Skeletal muscle satellite cell (primary cell): ENCODE measurements around the gene BEGAIN. TPM values are rescaled to one million over a fixed set of nuclear protein-coding genes. Genes with fewer than 3 reads are reported as not detected.

ENCODE experiments used
- H3K27me3 ChIP-seq: 2 replicates; pipeline ENCODE4 v1.7.0; 2013; ENCODE audit warnings: low read length; ENCODE audit not compliant: control insufficient read depth, insufficient read depth
- H3K36me3 ChIP-seq: 2 replicates; pipeline ENCODE4 v1.7.0; 2013; ENCODE audit warnings: mild to moderate bottlenecking, control low read depth, low read length; ENCODE audit not compliant: insufficient read depth
- H3K4me1 ChIP-seq: 2 replicates; pipeline ENCODE4 v1.7.0; 2013; ENCODE audit warnings: low read length; ENCODE audit not compliant: control insufficient read depth, insufficient read depth
- H3K4me2 ChIP-seq: 2 replicates; pipeline ENCODE4 v1.7.0; 2013; ENCODE audit warnings: mild to moderate bottlenecking, low read length
- H3K4me3 ChIP-seq: 2 replicates; pipeline ENCODE4 v1.7.0; 2013; ENCODE audit warnings: low read length
- H3K9ac ChIP-seq: 2 replicates; pipeline ENCODE4 v1.7.0; 2013; ENCODE audit warnings: mild to moderate bottlenecking, low read depth, low read length, moderate library complexity
- H3K9me3 ChIP-seq: replicated peaks from 2 replicates; pipeline ENCODE4 v1.7.0; 2013; ENCODE audit warnings: mild to moderate bottlenecking, control low read depth, low read length
- total RNA-seq: library from RNA; depleted of rRNA; stranded (reverse); fragments of >200 nt; gene quantifications from 2 replicates; pipeline ENCODE4 v1.2.3, GENCODE V29; 2012; rRNA removed

Gene BEGAIN, protein sequence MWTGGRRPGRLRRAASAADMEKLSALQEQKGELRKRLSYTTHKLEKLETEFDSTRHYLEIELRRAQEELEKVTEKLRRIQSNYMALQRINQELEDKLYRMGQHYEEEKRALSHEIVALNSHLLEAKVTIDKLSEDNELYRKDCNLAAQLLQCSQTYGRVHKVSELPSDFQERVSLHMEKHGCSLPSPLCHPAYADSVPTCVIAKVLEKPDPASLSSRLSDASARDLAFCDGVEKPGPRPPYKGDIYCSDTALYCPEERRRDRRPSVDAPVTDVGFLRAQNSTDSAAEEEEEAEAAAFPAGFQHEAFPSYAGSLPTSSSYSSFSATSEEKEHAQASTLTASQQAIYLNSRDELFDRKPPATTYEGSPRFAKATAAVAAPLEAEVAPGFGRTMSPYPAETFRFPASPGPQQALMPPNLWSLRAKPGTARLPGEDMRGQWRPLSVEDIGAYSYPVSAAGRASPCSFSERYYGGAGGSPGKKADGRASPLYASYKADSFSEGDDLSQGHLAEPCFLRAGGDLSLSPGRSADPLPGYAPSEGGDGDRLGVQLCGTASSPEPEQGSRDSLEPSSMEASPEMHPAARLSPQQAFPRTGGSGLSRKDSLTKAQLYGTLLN
- 1.7 and 2.0 TPM in 2 replicates for total RNA-seq

DNA sequence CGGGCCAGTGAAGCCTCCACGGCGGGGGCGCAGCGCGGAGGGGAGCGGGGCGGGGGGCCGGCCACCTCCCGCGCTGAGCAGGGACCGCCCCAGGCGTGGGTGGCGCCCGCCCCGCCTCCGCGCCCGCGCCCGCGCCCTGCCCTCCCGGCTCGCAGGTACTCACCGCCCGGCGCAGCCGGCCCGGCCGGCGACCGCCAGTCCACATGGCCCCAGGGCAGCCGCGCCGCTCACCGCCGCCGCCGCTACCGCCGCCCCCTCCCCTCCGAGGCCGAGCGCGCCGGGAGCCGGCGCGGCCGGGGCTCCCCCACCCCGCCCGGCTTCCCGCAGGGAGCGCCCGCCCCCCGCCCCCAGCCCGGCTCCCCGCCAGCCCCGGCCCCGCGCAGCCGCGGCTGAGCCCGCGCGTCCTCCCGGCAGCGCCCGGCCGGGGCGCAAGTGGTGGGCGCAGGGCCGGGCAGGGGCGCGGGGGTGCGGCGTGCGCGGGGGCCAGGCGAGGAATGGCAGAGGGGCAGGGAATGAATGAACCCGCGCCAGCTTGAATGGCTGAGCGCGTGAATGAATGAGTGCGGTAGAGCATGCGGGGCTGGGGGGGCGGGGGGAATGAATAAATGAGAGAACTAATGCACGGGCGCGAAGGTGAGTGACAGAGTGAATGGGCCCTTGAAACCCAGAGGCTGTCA lies at the start of gene BEGAIN:
TSS of gene BEGAIN (minus strand) at position 332 of the 677 bp plus-strand sequence. CDS start at position 205, 127 bp downstream.
- Histone ChIP-seq H3K27me3 (peaks cover 50% of the 10 kb centered on the region), H3K36me3 (no peaks in the 10 kb centered on the region), H3K4me2 (peak within 1 kb of the TSS; percentile 86), H3K9ac (peak within 1 kb of the TSS; percentile 36), H3K9me3 (no peaks in the 10 kb centered on the region), H3K4me1 (peaks cover 6% of the 10 kb centered on the region), H3K4me3 (peak within 1 kb of the TSS; percentile 66)

DNA sequence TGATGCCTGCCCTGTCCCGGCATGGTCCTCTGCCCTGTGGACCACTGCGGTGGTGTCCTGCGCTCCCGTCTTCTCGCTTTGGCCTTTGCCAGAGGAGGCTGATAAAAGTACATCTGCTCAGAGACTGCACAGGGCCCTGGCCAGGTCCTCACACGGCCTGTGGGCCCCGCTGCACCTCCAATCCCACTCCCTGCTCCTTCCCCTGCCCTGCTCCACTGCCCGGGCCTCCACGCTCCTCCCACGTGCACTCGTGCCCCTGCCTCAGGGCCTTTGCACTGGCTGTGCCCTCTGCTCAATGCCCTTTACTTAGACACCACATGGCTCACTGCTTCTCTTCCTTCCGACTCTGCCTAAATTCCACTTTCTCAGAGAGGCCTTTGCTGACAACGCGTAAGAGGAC lies 49.3 kb upstream of the BEGAIN start:
- peaks cover 26% of the 10 kb centered on the region for H3K27me3 ChIP-seq
- H3K36me3 ChIP-seq, result no peaks in the 10 kb centered on the region
- no peak overlapping the region for H3K4me3 ChIP-seq
- no peaks in the 10 kb centered on the region for H3K4me1 ChIP-seq
- no peak overlapping the region for H3K4me2 ChIP-seq
- H3K9ac ChIP-seq, result no peak overlapping the region
- no peaks in the 10 kb centered on the region for H3K9me3 ChIP-seq

DNA sequence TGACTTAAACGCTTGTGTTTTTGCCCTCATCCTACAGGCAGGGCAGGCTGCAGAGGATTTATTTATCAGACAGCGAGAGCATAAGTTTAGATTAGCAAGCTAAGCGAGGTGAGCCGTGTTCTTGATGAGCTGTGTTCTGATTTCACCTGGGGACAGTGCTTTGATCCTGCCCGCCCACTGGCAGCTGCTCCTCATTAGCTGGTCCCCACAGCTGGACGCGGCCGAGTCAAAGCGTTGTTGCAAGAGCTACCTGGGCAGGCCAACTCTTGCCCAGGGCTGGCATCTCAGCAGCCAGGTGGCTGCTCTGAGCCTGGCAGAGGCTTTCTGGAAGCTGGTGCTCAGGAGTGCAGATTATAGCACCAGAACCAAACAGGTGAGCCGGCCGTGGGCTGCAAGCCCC lies 46.8 kb upstream of the BEGAIN start:
- Histone ChIP-seq H3K36me3 (no peaks in the 10 kb centered on the region), H3K9ac (no peak overlapping the region), H3K4me3 (no peak overlapping the region), H3K4me1 (no peaks in the 10 kb centered on the region), H3K4me2 (no peak overlapping the region), H3K27me3 (peaks cover 42% of the 10 kb centered on the region), H3K9me3 (no peaks in the 10 kb centered on the region)

DNA sequence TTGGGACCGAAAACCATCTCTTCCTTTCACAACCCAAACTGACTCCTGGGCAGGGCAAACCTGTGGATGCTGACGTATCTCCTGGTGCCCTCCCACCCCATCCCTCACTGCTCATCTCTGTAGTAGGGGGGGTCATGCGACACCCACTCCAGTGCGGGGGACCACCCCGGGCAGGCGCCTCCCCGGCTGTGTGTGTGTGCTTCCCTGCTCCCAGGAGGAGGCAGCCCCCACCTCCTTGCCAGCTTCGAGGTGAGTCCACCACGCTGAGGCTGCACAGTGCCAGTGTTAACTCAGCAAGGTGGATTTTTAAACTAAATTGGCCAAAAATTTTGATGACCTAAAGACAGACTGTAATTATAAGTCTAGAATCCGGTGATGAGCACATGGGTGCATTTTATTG lies 46.2 kb upstream of the BEGAIN start:
- Histone ChIP-seq H3K27me3 (peaks cover 47% of the 10 kb centered on the region), H3K4me2 (no peak overlapping the region), H3K36me3 (no peaks in the 10 kb centered on the region), H3K4me3 (no peak overlapping the region), H3K9me3 (no peaks in the 10 kb centered on the region), H3K4me1 (no peaks in the 10 kb centered on the region), H3K9ac (no peak overlapping the region)

DNA sequence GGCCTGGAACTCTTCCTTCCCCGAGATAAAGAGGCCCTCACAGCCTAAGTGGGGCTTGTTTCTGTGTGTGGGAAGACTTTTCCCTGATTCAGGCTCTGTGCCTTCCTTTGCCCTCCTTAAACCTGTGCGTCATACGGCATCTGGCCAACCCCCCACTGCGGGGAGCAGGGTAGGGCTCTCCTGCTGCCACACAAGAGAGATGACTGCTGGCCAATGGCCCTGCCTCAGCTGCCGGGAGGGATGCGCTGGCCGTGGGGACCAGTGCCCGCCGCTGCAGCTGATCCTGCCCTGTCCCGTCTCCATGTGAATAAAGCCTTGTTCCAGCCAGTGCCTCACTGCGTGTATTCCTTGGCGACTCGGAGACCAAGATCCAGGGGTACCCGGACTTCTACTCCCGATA lies 42.5 kb upstream of the BEGAIN start:
- no peaks in the 10 kb centered on the region for H3K9me3 ChIP-seq
- H3K36me3 ChIP-seq, result no peaks in the 10 kb centered on the region
- H3K4me3 ChIP-seq, result no peak overlapping the region
- H3K4me1 ChIP-seq, result no peaks in the 10 kb centered on the region
- H3K27me3 ChIP-seq, result peaks cover 66% of the 10 kb centered on the region
- no peak overlapping the region for H3K4me2 ChIP-seq
- H3K9ac ChIP-seq, result no peak overlapping the region

DNA sequence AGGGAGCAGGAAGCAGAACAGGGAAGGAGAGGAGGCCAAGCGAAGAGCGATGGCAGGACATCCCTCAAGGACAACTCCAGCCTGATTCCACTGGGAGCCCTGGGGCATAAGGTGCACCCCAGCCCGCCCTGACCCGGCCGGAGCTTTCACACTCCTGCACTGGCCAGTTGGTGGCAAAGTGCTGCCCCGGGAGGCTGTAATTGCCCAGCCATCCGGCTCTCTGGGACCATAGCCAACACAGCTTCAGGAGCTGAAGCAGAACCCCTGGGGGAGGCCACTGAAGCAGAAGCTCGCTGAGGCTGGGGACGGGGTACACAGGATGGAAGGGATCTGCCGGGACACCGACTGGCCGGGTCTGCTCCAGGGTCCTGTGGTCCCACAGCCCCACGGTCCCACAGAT lies 41.9 kb upstream of the BEGAIN start:
- peaks cover 66% of the 10 kb centered on the region for H3K27me3 ChIP-seq
- no peaks in the 10 kb centered on the region for H3K4me1 ChIP-seq
- no peaks in the 10 kb centered on the region for H3K9me3 ChIP-seq
- H3K9ac ChIP-seq, result no peak overlapping the region
- H3K4me2 ChIP-seq, result no peak overlapping the region
- no peak overlapping the region for H3K4me3 ChIP-seq
- H3K36me3 ChIP-seq, result no peaks in the 10 kb centered on the region

DNA sequence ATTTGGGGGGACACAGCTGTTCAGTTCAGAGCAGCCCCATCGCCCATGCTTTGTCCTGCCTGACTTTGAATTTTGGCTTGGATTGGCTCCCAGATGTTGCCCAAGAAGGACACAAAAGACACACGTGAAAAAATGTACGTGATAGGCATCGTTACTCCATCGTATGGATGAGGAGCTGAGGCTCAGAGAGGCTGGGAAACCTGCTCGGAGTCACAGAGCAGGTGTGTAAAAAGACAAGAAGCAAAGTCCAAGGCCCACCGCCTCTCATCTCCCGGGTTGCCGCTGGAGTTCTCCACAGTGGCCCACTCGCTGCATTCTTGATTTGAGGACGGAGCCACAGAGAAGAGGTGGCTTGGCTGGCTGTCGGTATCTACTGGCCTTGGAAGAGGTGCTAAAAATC lies 41.0 kb upstream of the BEGAIN start:
- H3K27me3 ChIP-seq, result peaks cover 66% of the 10 kb centered on the region
- no peak overlapping the region for H3K9ac ChIP-seq
- no peaks in the 10 kb centered on the region for H3K36me3 ChIP-seq
- no peaks in the 10 kb centered on the region for H3K9me3 ChIP-seq
- no peak overlapping the region for H3K4me3 ChIP-seq
- no peak overlapping the region for H3K4me2 ChIP-seq
- H3K4me1 ChIP-seq, result no peaks in the 10 kb centered on the region

DNA sequence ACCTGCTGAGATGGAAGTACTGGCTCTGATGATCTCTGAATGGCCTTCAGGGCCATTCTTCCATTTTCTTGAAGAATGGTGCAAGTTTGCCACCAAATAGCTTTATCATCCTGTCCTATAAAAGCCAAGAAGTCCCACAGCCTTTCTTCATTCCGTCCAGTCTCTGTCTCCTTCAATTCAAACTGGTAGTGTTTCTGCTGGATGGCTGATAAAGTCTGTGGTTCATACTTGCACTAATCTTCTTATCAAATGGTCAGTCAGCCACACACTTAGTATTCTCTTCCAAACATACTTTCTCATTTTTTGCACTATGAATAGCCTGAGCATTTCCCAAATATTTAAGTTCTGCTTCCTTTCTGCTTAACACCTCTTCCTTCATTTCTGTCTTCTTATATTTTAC lies 39.4 kb upstream of the BEGAIN start:
- no peaks in the 10 kb centered on the region for H3K36me3 ChIP-seq
- H3K9ac ChIP-seq, result no peak overlapping the region
- H3K4me2 ChIP-seq, result no peak overlapping the region
- H3K4me1 ChIP-seq, result no peaks in the 10 kb centered on the region
- no peak overlapping the region for H3K4me3 ChIP-seq
- no peaks in the 10 kb centered on the region for H3K9me3 ChIP-seq
- H3K27me3 ChIP-seq, result peaks cover 68% of the 10 kb centered on the region

DNA sequence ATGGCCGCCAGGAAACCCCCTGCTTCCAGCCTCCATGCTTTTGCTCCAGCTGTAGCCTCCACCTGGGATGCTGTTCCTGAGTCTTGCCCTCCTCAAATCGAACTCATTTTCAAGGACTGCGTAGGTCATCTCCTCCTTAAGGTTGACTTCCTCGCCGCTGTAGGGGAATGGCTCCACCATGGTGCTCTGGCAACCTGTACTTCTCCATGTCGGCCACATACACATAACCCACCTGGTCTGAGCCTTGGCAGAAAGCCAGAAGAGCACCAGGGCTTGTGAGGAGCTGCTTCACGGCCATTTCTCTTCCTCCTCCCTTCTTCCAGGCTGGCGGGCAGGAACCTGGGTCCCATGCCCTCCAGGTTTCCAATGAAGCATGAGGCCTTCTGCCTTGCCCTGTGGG lies 36.7 kb upstream of the BEGAIN start:
- Histone ChIP-seq H3K9ac (no peak overlapping the region), H3K27me3 (peaks cover 71% of the 10 kb centered on the region), H3K4me1 (no peaks in the 10 kb centered on the region), H3K4me3 (no peak overlapping the region), H3K4me2 (no peak overlapping the region), H3K9me3 (no peaks in the 10 kb centered on the region), H3K36me3 (no peaks in the 10 kb centered on the region)

DNA sequence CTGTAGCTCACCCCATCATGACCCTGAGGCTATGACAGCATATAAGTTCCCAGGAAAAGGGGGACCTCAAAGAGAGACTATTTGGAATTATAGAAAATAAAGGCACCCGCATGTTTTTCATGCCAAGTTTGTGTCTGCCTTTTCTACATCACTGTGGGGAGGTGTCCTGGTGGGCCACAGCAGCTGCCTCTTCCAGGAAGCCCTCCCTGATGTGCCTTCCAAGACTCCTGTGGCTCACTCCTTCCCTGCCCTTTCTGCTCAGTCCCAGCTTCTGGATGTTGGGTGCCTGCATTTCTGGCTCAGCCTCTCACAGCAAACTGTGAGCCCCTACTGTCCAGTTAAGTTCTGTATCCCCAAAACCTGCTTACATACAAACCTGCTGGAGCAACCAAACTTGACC lies 36.3 kb upstream of the BEGAIN start:
- no peaks in the 10 kb centered on the region for H3K9me3 ChIP-seq

DNA sequence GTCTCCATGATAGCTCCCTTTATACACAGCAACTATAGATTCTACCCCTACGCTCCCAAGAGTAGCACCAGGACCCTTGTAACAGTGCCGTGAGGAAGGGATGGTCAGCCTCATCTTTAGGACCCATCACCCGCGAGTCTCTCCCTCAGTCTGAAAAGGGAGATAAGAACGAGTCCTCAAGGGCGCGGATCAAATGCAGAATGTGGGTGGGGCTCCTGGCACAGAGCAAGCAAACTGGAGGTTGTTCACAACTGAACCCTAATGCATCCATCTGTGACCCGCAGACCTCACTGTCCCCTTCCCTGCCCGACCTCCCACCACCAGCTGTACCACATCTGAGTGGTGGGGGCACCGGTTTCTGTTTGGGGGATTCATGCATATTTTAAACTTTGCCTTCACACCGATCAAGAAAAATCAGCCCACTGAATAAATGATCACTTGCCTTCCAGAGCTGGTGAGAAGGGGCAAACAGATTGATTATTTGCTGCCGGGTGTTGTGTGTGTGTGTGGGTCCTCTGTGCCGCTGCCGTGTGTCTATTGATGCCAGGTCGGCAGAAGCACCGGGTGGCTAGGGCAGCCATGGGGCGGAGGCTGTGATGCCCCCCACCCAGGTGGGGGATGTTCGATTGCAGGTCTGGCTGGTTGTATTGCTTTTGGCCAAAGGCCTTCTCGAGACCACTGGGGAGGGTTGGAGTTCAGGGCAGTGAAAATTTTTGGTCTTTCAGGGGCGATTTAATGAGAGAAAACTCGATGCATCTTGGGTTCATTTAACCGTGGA lies 35.7 kb upstream of the BEGAIN start:
- no peak overlapping the region for H3K4me2 ChIP-seq
- no peaks in the 10 kb centered on the region for H3K4me1 ChIP-seq
- H3K9me3 ChIP-seq, result no peaks in the 10 kb centered on the region
- H3K9ac ChIP-seq, result no peak overlapping the region
- H3K27me3 ChIP-seq, result peaks cover 73% of the 10 kb centered on the region
- H3K36me3 ChIP-seq, result no peaks in the 10 kb centered on the region
- H3K4me3 ChIP-seq, result no peak overlapping the region

More for the DNA sequence above, 36.3 kb upstream of the BEGAIN start:
- Histone ChIP-seq H3K4me2 (no peak overlapping the region), H3K4me3 (no peak overlapping the region), H3K27me3 (peaks cover 72% of the 10 kb centered on the region), H3K36me3 (no peaks in the 10 kb centered on the region), H3K4me1 (no peaks in the 10 kb centered on the region), H3K9ac (no peak overlapping the region)
